IPS-18c (cell line): ENCODE measurements around the gene ZSWIM5.
"Not testable (repeated sequence)": the region's sequence is repeated elsewhere in the genome, so short reads cannot be mapped to it uniquely, and the experiment has no call there.

ENCODE experiments used
- H3K4me3 ChIP-seq: 2 replicates; pipeline ENCODE4 v1.7.0; 2013; ENCODE audit warnings: low read depth, mild to moderate bottlenecking, low read length, moderate library complexity; ENCODE audit not compliant: insufficient read depth
- H3K9me3 ChIP-seq: one replicate; pipeline ENCODE4 v1.6.1; 2013; ENCODE audit warnings: mild to moderate bottlenecking, low read length, moderate library complexity; ENCODE audit not compliant: control insufficient read depth, insufficient read depth

ZSWIM5 gene

DNA sequence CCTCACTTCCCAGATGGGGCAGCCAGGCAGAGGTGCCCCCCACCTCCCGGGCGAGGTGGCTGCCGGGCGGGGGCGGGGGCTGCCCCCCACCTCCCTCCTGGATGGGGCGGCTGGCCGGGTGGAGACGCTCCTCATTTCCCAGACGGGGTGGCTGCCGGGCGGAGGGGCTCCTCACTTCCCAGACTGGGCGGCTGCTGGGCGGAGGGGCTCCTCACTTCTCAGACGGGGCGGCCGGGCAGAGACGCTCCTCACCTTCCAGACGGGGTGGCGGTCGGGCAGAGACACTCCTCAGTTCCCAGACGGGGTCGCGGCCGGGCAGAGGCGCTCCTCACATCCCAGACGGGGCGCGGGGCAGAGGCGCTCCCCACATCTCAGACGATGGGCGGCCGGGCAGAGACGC lies 91.2 kb downstream of the ZSWIM5 start:
- not testable (repeated sequence) for H3K4me3 ChIP-seq, H3K9me3 ChIP-seq

DNA sequence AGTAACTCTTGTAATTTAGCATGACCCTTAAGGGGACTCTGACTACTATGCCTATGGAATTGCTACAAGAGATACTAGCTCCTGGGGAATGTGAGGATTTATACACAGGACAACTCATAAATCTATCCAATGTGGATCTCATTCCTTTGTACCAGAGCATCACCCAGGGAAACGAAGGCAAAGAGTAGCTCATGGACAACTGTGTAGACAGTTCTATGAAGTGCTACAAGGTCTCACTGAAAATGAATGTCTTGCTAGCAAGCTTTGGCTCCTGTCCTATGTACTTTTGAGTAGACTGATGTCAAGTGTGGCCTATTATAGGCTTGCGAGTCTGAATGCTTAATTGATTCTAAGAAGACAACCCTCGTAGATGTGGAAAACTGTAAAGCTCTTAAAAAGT lies 93.7 kb downstream of the ZSWIM5 start:
- peaks cover 2% of the 10 kb centered on the region for H3K9me3 ChIP-seq
- H3K4me3 ChIP-seq: no peak overlapping the region

DNA sequence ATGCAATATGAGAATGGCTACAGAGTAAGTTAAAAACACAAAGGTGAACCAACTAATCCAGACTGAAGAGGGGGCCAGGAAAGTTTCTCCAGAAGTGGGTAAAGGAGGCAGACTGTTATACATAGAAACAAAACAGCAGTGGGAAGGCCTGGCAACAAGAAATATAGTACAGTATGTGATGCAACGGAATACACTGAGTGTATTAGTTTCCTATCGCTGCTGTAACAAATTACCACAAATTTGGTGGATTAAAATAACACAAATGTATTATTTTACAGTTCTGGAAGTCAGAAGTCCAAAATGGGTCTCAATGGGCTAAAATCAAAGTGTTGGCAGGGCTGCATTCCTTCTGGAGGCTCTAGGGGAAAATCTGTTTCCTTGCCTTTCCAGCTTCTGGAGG lies 95.2 kb downstream of the ZSWIM5 start:
- Histone ChIP-seq H3K9me3 (peaks cover 2% of the 10 kb centered on the region), H3K4me3 (no peak overlapping the region)

DNA sequence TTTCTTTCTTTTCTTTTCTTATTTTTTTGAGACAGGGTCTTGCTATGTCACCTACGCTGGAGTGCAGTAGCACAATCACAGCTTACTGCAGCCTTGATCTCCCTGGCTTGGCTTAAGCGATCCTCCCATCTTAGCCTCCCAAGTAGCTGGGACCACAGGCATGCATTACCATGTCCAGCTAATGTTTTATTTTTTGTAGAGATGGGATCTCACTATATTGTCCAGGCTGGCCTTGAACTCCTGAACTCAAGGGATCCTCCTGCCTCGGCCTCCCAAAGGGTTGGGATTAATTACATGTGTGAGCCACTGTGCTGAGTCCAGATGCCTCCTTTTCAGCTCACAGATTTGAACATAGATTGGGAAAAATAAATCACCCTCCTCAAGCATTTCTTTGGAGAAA lies 98.6 kb downstream of the ZSWIM5 start:
- peaks cover 4% of the 10 kb centered on the region for H3K9me3 ChIP-seq
- H3K4me3 ChIP-seq: no peak overlapping the region

DNA sequence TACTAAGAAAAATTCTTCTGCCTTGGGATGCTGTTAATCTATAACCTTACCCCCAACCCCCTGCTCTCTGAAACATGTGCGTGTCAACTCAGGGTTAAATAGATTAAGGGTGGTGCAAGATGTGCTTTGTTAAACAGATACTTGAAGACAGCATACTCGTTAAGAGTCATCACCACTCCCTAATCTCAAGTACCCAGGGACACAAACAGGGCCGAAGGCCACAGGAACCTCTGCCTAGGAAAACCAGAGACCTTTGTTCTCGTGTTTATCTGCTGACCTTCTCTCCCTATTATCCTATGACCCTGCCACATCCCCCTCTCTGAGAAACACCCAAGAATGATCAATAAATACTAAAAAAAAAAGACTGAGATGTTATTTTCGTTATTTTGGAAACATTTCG lies 99.5 kb downstream of the ZSWIM5 start:
- H3K4me3 ChIP-seq, H3K9me3 ChIP-seq: not testable (repeated sequence)

DNA sequence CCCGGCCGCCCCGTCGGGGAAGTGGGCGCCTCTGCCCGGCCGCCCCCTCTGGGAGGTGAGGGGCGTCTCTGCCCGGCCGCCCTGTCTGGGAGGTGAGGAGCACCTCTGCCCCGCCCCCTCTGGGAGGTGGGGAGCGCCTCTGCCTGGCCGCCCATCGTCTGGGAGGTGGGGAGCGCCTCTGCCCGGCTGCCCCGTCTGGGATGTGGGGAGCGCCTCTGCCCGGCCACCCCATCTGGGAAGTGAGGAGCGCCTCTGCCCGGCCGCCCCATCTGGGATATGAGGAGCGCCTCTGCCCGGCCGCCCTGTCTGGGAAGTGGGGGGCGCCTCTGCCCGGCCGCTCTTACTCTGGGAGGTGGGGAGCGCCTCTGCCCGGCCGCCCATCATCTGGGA lies 100.3 kb downstream of the ZSWIM5 start:
- not testable (repeated sequence) for H3K9me3 ChIP-seq, H3K4me3 ChIP-seq

DNA sequence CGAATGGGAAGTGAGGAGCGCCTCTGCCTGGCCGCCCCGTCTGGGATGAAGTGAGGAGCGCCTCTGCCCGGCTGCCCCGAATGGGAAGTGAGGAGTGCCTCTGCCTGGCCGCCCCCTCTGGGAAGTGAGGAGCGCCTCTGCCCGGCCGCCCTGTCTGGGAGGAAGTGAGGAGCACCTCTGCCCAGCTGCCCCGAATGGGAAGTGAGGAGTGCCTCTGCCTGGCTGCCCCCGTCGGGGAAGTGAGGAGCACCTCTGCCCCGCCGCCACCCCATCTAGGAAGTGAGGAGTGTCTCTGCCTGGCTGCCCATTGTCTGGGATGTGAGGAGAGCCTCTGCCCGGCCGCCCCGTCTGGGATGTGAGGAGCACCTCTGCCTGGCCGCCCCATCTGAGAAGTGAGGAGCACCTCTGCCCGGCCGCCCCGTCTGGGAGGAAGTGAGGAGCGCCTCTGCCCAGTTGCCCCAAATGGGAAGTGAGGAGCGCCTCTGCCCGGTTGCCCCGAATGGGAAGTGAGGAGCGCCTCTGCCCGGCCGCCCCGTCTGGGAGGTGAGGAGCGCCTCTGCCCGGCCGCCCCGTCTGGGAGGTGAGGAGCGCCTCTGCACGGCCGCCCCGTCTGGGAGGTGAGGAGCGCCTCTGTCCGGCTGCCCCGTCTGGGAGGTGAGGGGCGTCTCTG lies 100.8 kb downstream of the ZSWIM5 start:
- H3K9me3 ChIP-seq, H3K4me3 ChIP-seq: not testable (repeated sequence)

DNA sequence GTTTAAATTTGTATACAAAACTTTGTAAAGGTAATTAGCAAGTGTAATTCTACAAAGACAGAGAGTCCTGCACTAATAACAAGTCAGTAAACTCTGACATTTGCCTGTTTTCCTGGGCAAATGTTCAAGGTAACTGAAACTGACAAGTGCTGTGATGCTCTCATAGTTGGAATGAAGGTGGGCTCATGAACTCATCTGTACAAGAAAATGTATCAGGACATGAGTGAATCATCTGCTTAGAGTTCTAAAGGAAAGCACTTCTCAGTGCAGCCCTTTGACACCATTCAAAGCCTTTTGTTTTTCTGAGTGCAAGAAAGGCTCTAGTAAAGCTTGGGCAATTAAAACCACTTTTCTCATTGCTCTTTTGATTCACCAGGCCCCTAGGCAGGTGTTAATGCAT lies 102.9 kb downstream of the ZSWIM5 start:
- Histone ChIP-seq H3K4me3 (no peak overlapping the region), H3K9me3 (peaks cover 4% of the 10 kb centered on the region)

DNA sequence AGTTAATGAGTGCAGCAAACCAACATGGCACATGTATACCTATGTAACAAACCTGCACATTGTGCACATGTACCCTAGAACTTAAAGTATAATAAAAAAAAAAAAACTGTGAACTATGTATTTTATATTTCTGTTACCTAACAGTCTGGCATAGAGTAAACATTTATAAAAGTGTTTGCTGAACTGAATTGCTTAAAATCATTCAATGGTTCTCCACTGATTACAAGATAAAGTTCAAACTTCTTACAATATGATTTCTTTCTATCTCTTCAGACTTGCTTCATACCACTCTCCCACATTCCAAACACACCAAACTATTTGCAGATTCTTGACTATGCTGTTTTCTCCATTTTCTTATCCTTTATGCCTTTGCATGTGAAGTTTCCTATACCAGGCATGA lies 104.5 kb downstream of the ZSWIM5 start:
- no peak overlapping the region for H3K4me3 ChIP-seq
- peaks cover 4% of the 10 kb centered on the region for H3K9me3 ChIP-seq

DNA sequence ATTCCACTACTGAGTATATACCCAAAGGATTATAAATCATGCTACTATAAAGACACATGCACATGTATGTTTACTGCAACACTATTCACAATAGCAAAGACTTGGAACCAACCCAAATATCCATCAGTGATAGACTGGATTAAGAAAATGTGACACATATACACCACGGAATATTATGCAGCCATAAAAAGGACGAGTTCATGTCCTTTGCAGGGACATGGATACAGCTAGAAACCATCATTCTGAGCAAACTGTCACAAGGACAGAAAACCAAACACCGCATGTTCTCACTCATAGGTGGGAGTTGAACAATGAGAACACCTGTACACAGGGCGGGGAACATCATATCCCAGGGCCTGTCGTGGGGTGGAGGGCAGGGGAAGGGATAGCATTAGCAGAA lies 104.9 kb downstream of the ZSWIM5 start:
- H3K9me3 ChIP-seq, H3K4me3 ChIP-seq: not testable (repeated sequence)

DNA sequence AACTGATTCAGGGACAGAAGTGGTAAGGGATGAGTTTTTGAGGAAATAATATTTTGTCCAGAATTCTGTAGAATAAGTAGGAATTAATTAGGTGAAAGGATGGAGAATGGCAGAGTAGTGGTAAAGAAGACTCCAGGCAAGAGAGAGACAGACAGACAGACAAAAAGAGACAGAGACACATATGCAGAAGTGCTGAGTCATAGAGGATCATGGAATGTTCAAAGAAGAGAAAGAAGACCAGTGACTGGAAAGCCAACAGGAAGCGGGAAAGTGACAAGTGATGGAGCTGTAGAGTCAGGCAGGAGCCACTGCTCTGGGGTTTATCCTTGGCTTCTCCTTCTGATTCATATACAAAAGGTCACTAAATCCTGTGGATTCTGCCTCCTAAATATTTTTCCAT lies 108.5 kb downstream of the ZSWIM5 start:
- H3K4me3 ChIP-seq: no peak overlapping the region
- no peaks in the 10 kb centered on the region for H3K9me3 ChIP-seq

DNA sequence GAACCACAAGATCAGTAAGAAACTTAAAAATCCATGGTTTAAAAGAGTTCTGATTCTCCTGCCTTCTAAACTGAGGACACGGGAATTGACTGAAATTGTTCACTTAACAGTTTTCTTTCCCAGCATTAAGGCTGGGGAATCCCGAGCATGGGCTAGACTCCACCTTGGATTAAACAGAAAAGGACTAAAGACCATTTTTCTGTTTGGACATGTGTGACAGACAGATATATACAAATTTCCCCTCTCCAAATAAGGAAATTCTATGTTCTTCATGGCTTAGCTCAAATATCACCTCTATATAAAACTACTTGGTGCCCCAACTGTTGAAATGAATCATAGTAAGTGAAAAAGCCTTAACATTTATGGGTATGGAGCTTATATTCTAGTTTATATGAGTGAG lies 109.3 kb downstream of the ZSWIM5 start:
- H3K4me3 ChIP-seq: no peak overlapping the region
- no peaks in the 10 kb centered on the region for H3K9me3 ChIP-seq

DNA sequence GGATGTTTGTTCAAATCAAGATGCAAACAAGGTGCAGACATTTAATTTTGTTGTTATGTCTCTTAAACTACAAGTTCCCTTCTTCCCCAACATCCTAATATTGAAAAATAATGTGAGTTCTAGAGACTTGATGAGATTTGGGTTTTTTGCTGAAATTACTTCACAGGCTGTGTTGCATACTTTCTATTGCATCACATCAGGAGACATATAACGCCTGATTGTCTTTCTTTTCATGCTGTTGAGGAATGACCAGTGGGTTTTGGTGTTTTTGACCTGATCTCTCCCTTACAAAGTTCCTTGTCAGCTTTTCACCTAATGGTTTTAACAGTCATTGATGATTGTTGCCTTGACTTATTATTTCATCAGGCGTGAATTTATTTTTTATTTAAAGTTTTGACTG lies 111.0 kb downstream of the ZSWIM5 start:
- H3K4me3 ChIP-seq: no peak overlapping the region
- H3K9me3 ChIP-seq: no peaks in the 10 kb centered on the region

DNA sequence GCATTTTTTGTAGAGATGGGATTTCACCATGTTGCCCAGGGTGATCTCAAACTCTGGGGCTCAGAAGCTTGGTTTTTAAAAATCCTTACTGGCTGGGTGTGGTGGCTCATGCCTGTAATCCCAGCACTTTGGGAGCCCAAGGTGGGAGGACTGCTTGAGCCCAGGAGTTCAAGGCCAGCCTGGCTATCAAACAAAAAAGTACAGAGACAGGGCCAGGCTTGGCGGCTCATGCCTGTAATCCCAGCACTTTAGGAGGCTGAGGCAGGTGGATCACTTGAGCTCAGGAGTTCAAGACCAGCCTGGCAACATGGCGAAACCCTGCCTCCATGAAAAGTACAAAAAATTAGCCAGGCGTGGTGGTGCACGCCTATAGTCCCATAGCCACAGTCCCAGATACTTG lies 112.0 kb downstream of the ZSWIM5 start:
- H3K9me3 ChIP-seq, H3K4me3 ChIP-seq: not testable (repeated sequence)

DNA sequence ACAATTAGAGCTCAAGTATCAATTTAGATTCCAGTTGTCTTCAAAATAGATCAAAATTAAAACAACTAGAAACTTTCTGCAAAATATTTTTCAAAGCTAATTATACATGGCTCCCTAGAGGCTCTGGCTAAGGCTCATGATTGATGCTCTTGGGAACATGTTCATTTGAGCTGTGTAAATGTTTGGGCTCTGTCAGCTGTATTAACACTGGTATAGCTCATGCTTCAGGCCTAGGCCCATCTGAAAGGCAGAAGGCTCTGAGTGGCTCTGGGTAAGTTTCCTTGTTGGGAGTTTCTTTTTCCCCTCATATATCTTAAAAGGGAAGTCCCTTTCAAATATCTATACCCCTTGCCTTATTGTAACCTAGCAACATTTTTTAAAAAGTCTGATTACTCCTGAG lies 113.1 kb downstream of the ZSWIM5 start:
- H3K4me3 ChIP-seq: no peak overlapping the region
- H3K9me3 ChIP-seq: no peaks in the 10 kb centered on the region

DNA sequence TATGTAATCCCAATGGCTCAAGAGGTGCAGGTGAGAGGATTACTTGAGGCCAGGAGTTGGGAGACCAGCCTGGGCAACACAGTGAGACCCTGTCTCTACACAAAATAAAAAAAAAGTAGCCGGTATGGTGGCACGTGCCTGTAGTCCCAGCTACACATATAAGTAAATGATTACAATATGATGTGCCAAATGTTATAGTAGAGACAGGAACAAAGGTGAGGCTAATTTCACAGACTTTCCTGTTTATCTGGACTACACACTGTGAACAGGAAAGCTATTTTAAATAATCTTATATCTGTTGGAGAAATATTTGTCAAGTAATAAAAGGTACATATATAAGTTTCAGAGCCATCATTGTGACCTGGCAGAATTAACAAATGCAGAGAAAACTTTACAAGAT lies 116.7 kb downstream of the ZSWIM5 start:
- Histone ChIP-seq H3K4me3 (no peak overlapping the region), H3K9me3 (no peaks in the 10 kb centered on the region)

DNA sequence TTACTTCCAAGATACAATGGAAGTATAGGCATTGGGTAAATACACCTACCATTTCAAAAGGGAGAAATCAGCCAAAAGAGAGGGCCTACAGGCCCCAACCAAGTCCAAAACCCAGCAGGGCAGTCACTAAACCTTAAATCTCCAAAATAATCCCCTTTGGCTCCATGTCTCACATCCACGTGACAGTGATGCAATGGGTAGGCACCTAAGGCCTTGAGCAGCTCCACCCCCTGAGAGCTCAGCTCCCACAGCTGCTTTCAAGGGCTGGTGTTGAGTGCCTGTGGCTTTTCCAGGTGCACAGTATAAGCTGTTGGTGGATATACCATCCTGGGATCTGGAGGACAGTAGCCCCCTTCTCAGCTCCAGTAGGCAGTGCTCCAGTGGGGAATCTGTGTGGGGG lies 121.8 kb downstream of the ZSWIM5 start:
- Histone ChIP-seq H3K4me3 (no peak overlapping the region), H3K9me3 (peaks cover 2% of the 10 kb centered on the region)

DNA sequence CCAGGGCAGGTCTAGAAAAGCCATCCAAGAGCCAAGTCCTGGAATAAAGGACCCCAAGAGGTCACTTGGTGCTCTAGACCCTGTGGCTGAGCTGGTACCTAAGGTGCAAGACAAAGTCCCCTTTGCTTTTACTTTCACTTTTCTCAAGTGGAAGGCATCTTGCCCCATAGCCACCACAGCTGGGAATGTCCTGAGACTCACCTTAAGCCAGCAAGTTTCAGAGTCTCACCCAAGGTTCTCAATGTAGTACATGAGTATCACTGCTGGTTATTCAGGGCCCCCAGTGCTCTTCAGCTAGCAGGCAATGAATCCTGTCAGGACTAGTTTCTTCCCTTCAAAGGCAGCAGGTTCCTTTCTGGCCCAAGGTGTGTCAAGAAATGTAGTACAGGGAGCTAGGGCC lies 126.9 kb downstream of the ZSWIM5 start:
- H3K4me3 ChIP-seq: no peak overlapping the region
- H3K9me3 ChIP-seq: peaks cover 2% of the 10 kb centered on the region

DNA sequence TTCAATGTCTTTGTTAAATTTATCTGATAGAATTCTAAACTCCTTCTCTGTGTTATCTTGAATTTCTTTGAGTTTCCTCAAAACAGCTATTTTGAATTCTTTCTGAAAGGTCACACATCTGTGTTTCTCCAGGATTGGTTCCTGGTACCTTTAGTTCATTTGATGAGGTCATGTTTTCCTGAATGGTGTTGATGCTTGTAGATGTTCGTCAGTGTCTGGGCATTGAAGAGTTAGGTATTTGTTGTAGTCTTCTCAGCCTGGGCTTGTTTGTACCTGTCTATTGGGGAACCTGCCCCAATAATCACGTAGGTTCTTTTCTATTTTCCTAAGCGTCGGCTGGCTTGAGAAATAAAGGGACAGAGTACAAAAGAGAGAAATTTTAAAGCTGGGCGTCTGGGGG lies 129.4 kb downstream of the ZSWIM5 start:
- not testable (repeated sequence) for H3K9me3 ChIP-seq, H3K4me3 ChIP-seq
